ENCODE measurements around the gene FMN1.

GRCh38 chr15:32910839-32911238, 283.7 kb downstream of the FMN1 start:
- TF ChIP-seq POLR2A (IDR thresholded peaks at IDR 0.05) (no peak), EP300 (IDR thresholded peaks at IDR 0.05; ENCODE audit: low read depth) (no peak), POLR2AphosphoS5 (IDR thresholded peaks at IDR 0.05) (no peak)

All from transverse colon (tissue), 3 donors.